CD4-positive, alpha-beta T cell treated with Interleukin-4 for 4 hours (primary cell): Measurements from ENCODE around the gene RNASE4.
"Not testable (repeated sequence)": the region's sequence is repeated elsewhere in the genome, so short reads cannot be mapped to it uniquely, and the experiment has no call there.

Experiments
- DNase-seq: peaks from one replicate; pipeline ENCODE4 v3.0.0-alpha.2; 2020

The RNASE4 gene

DNA sequence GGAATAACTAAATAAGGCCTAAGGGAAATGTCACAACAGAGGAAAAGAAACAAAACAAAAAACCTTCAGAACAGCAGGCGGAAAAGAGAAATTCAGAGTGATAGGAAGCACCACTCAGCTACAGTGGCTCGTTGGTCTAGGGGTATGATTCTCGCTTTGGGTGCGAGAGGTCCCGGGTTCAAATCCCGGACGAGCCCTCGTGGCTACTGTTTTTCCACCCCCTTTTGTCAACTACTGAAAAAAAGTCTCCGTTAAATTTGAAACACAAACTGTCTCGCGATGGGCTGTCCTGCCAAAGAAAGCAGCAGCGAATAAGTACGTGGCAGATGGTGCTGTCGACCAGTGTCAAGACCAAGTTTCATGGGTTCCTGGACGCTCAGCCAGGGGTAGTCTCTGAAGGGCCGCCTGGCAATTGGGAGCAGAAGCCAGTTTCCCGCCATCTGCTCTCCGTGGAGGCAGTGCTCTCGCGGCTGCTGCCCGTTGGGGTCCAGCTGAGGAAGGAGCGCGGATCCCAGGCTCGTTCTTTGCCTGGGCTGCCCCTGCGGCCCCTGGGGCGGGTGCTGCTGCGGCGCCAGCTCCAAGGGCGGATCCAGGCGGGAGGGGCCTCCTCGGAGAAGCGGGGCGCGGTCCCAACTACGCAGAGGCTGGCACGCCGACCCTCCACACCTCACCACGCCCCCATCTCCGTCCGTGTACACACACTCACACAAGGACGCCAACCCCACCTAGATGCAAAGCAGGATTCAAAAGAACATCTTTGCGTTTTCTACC lies at the start of gene RNASE4:
Gene RNASE4 (plus strand): TSS at position 670 of the 771 bp plus-strand sequence. CDS start 14,812 bp downstream, outside the sequence.
- peak; percentile 83 for DNase-seq

DNA sequence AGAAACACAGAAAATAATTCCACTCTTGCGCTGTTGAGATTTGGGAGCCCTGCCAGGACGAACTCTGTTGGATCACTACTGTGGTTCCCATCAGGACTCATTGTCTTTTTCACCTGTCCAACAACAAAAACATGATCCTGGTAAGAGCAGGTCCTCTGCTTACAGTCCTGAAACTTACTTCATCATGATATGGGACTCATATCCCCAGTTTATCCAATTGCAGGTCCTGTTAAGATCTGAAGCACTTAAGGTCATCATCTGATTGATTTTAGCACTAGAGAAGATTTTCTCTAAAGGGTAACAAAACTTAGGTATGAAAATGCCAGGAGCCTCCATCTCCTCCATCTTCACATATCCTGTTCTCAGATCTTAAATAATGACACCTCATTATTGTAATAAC lies 42.8 kb upstream of the RNASE4 start, which contains the start of gene OR6S1:
Gene OR6S1 (minus strand): TSS at position 101 of the 400 bp plus-strand sequence. CDS start 0 bp downstream, at position 101.
- DNase-seq = no peak

DNA sequence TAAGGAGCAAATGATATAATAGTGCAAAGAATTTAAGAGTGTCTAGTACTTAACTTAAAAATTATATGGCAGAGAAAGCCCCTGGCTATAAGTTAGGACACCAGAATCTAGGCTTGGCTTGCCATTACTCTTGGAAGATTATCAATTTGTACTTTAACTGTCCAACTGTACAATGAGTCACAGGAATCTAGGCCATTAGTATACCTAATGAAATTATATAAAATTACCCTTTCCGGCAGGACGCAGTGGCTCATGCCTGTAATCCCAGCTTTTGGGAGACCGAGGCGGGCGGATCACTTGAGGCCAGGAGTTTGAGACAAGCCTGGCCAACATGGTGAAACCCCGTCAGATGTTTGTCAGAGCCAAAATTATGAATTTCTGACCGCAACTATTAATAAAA lies 42.2 kb upstream of the RNASE4 start:
- DNase-seq = no peak

DNA sequence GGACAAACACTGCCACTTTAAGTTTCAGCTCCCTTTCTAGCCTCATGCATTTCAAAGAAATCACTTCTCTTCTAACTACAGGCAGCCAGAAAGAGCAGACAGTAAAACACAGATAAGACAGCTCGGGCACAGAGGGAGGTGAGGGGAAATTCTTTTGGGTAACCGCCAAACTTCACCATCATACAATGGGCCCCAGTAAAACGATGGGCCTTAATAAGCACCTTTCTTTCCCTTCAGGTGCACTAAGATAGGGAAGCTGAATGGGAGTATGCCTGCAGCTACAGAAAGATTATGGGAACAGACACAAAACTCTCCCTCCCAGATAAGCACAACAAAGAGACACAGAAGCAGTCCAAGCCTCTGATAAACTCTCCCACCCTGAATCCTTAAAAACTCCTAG lies 41.6 kb upstream of the RNASE4 start:
- not testable (repeated sequence) for DNase-seq

DNA sequence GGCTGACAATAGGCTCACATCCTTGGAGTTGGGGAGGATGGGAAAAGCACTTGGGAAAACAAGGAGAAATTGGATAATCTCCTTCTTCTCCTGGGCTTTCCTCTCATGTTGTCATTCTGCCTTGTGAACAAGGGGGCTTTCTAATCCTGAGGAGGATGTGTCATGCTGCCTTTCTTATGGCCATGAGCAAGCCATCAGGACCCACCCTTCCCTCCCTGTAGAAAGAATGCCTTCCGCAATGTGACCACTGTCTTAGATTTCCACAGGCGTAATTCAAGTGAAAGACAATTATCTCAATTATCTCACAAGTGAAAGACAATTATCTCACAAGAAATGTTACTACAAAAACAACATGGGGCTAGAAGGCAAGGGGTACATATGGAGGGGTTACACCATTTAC lies 39.8 kb upstream of the RNASE4 start:
- no peak for DNase-seq

- no peak for DNase-seq
Observed at GRCh38 chr14:20645481-20645880, 38.9 kb upstream of the RNASE4 start.

- DNase-seq = no peak
Observed at GRCh38 chr14:20652996-20653975, 31.1 kb upstream of the RNASE4 start.

DNA sequence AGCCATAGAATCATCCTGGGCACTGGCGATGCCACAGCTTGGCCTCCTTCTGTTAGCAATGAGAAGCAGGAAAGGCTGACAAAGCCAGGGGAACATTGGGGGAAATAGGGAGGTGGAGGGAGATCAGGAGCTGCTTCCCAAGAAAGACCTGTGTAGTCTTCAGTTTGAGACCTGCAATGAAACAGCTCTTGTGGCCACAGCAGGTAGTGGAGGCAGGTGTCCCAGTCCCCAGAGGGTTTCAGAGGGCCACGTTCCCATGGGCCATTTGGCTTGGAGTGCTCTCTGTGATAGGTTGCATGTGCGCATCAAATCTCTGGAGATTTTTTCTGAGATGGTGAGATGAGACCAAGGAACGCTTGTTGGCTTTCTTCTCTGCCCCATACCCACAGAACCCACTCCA lies 28.5 kb upstream of the RNASE4 start:
- DNase-seq = no peak

- no peak for DNase-seq
Observed at GRCh38 chr14:20656274-20656673, 28.1 kb upstream of the RNASE4 start.

- DNase-seq = no peak
Observed at GRCh38 chr14:20657216-20658211, 26.8 kb upstream of the RNASE4 start.

- no peak for DNase-seq
Observed at GRCh38 chr14:20658246-20658645, 26.1 kb upstream of the RNASE4 start.

- DNase-seq = no peak
Observed at GRCh38 chr14:20659336-20659735, 25.0 kb upstream of the RNASE4 start.

DNA sequence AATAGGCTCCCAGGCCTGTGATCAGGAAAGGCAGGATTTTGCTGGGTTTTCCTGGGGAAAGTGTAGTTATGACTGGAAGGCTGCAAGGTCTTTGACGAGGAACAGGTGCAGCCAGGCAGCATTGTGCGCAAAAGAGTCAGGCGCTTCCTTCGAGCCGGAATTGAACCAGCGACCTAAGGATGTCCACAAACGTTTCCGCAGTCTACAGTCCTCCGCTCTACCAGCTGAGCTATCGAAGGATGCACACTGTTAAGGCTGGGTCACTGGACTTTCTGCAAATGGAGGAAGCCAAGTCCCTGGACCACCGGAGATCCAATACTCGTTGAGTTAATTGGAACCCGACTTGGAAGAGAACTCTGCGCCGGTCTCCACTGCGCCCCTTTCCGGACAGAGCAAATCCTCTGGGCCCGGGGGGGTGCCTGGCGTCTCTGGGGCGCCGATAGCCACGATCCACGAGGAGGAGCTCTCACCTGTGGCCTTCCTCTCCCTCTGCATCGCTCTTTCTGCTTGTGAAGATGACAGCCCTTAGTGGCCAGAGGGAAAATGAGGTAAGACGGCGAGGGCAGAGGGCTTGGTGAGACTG lies 24.5 kb upstream of the RNASE4 start:
- DNase-seq = no peak

DNA sequence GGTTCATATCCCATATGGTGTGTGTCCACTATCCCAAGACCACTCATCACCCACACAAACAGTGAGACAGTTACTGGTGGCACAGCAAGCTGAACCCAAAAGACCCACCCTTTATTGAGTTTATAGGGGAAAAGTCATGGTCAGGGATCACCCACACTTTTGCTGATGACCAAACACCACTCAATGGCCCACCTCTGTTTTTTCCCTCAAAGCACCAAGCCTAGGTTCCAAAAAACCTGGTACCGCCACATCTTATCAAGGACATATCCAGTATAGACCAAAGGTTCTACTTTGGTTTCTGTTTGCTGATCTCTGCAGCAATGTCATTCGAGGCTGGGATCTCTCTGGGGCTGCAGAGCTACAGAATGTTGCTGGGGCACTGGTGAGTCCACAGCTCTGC lies 23.2 kb upstream of the RNASE4 start:
- no peak for DNase-seq

DNA sequence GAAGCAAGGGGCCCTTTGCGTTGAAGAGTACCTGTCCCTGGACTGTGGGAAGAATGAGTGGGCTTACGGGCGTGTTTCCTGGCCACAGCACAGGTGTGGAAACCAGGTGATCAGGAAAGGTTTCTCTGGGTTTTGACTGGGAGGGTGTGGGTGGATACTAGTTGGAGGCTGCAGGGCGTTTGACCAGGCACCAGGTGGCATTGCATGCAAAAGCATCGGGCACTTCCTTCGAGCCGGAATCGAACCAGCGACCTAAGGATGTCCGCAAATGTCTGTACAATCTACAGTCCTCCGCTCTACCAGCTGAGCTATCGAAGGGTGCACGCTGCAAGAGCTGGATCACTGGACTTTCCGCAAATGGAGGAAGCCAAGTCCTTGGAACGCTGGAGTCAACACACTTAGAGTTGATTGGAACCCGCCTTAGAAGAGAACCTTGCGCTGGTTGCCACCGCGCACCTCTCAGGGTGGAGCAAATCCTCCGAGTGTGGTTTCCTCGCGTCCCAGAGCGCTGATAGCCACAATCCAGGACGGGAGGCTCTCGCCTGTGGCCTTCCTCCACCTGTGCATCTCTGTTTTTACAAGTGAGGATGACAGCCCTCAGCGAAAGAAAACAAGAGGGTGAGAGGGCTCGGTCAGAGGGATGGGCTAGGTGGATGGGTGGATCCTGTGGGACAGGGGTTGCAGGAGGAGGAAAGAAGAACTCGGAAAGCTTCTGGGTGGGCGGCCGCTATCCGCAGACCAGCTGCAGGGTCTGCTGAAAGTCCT lies 21.2 kb upstream of the RNASE4 start:
- DNase-seq = peak; percentile 81

DNA sequence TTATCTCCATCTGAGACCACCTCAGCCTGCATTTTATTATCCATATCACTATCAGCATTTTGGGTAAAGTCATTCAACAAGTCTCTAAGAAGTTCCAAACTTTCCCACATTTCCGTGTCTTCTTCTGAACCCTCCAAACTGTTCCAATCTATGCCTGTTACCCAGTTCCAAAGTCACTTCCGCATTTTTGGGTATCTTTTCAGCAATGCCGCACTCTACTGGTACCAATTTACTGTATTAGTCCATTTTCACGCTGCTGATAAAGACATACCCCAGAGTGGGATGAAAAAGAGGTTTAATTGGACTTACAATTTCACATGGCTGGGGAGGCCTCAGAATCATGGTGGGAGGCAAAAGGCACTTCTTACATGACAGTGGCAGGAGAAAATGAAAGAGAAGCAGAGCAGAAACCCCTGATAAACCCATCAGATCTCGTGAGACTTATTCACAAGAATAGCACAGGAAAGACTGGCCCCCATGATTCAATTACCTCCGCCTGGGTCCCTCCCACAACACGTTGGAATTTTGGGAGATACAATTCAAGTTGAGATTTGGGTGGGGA lies 17.9 kb upstream of the RNASE4 start:
- DNase-seq = not testable (repeated sequence)

GRCh38 chr14:20667957-20668356 lies 16.4 kb upstream of the RNASE4 start:
- no peak for DNase-seq

GRCh38 chr14:20668969-20669368 lies 15.4 kb upstream of the RNASE4 start:
- DNase-seq = no peak

- DNase-seq = no peak
Observed at GRCh38 chr14:20671597-20672283, 12.6 kb upstream of the RNASE4 start.

GRCh38 chr14:20675669-20676068 lies 8.7 kb upstream of the RNASE4 start:
- no peak for DNase-seq
